NCI-H2196 (cell line): ENCODE results near the gene KASH5.

Experiments used
- DNase-seq: peaks from one replicate; lab custom pipeline; 2025; ENCODE audit not compliant: unreplicated experiment; lab: John Stamatoyannopoulos, UW

Gene KASH5

GRCh38 chr19:49393881-49394280, 5.8 kb downstream of the KASH5 start:
- DNase-seq, result no peak

- no peak for DNase-seq
Measured at GRCh38 chr19:49395581-49396407, 7.7 kb downstream of the KASH5 start.

GRCh38 chr19:49396738-49397505, 8.9 kb downstream of the KASH5 start:
- no peak for DNase-seq

- no peak for DNase-seq
Measured at GRCh38 chr19:49398001-49398615, 10.1 kb downstream of the KASH5 start.

- no peak for DNase-seq
Measured at GRCh38 chr19:49398931-49399330, 10.9 kb downstream of the KASH5 start.

- no peak for DNase-seq
Measured at GRCh38 chr19:49400029-49400428, 12.0 kb downstream of the KASH5 start.

- peak; percentile 88 for DNase-seq
Measured at GRCh38 chr19:49403404-49404187, 15.5 kb downstream of the KASH5 start.

GRCh38 chr19:49407079-49407478, 19.0 kb downstream of the KASH5 start:
- DNase-seq, result no peak

- no peak for DNase-seq
Measured at GRCh38 chr19:49407482-49408015, 19.5 kb downstream of the KASH5 start.

- DNase-seq, result no peak
Measured at GRCh38 chr19:49408816-49409440, 20.9 kb downstream of the KASH5 start.

- peak; percentile 11 for DNase-seq
Measured at GRCh38 chr19:49409441-49410029, 21.5 kb downstream of the KASH5 start.

- DNase-seq, result no peak
Measured at GRCh38 chr19:49411681-49412326, 23.8 kb downstream of the KASH5 start.

- DNase-seq, result no peak
Measured at GRCh38 chr19:49413348-49413747, 25.3 kb downstream of the KASH5 start.

GRCh38 chr19:49414256-49414655, 26.2 kb downstream of the KASH5 start:
- no peak for DNase-seq

GRCh38 chr19:49415102-49415809, 27.2 kb downstream of the KASH5 start:
- no peak for DNase-seq

GRCh38 chr19:49415810-49416200, 27.8 kb downstream of the KASH5 start:
- no peak for DNase-seq

GRCh38 chr19:49417088-49417487, 29.0 kb downstream of the KASH5 start:
- no peak for DNase-seq

GRCh38 chr19:49418511-49418910, 30.5 kb downstream of the KASH5 start:
- no peak for DNase-seq

GRCh38 chr19:49419173-49419572, 31.1 kb downstream of the KASH5 start:
- no peak for DNase-seq
